Measurements from ENCODE around the gene CFAP46. TPM values are rescaled to one million over a fixed set of nuclear protein-coding genes. Genes with fewer than 3 reads are reported as not detected.

CFAP46 gene
- total and polyA plus RNA-seq, 2 donors: 0.09 to 0.34 TPM

DNA sequence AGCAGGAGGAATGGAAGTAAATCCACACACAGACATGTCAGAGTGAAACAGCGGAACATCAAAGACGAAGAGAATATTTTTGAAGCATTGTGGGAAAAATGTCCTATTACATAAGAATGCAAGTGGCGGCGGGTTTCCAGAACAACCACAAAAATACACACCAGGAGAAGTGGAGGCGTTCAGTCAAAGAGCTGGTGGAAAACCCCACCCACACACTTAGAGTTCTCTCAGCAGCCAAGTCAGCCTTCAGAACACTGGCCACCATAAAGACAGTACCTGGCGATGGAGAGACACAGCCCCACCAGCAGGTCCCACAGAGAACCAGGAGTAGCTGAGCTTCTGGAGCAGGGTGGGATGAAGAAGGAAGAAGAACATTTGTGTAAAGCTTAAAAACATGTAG, 180.1 kb downstream of the CFAP46 start:
- H3K4me1 ChIP-seq (ENCODE audit: control insufficient read depth in 2 of 2, insufficient read depth in 2 of 2, low read length in 2 of 2): no peaks in the 10 kb centered on the region
- no peaks in the 10 kb centered on the region for H3K27me3 ChIP-seq (ENCODE audit: control insufficient read depth in 2 of 2, insufficient read depth in 1 of 2, low read length in 1 of 2)
- DNase-seq (ENCODE audit: low read depth in 6 of 9, low spot score in 9 of 9): no peak
- WGBS: 92% methylated on average over 6 of the region's 6 CpGs
- H3K27ac ChIP-seq (ENCODE audit: low read depth in 1 of 2, low read length in 1 of 2): no peak overlapping the region
- no peaks in the 10 kb centered on the region for H3K36me3 ChIP-seq (ENCODE audit: control insufficient read depth in 2 of 2, insufficient read depth in 2 of 2, low read length in 1 of 2)
- H3K9me3 ChIP-seq (ENCODE audit: control insufficient read depth in 2 of 2, insufficient read depth in 1 of 2, low read length in 1 of 2): peaks cover 0 to under 1% of the 10 kb centered on the region in 2 donors
- H3K4me3 ChIP-seq (ENCODE audit: low read length in 2 of 2): no peak overlapping the region

DNA sequence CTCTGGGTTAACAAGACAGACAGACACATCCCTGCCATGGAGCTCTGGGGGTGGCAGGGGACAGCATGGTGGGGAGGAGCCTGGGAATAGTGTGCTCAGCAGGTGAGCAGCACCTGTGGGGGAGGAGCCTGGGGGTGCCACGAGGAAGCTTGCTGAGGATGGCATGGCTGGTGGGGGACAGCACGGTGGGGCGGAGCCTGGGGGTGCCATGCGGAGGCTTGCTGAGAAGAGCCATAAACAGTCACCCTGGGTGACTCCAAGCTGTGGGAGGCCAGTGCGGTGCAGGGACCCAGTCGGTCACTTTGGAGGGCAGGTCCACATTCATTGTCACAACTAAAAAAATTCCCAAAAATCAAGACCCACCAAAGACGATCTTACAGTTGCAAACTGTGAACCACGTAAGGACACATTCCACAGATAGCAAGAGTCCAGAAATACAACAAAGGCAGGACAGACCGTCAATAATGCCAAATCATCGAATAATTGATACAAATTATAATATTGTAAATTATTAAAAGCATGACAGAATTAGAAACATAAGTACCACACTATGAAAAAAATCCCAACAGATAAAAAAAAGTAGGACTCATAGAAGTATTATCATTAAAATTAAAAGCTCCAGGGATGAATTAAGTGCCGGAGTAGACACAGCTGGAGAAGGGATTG, 180.8 kb downstream of the CFAP46 start:
- H3K9me3 ChIP-seq (ENCODE audit: control insufficient read depth in 2 of 2, insufficient read depth in 1 of 2, low read length in 1 of 2): no peaks in the 10 kb centered on the region
- H3K4me1 ChIP-seq (ENCODE audit: control insufficient read depth in 2 of 2, insufficient read depth in 2 of 2, low read length in 2 of 2): no peaks in the 10 kb centered on the region
- H3K27me3 ChIP-seq (ENCODE audit: control insufficient read depth in 2 of 2, insufficient read depth in 1 of 2, low read length in 1 of 2): no peaks in the 10 kb centered on the region
- 98% methylated on average over 11 of the region's 11 CpGs for WGBS
- no peak overlapping the region for H3K27ac ChIP-seq (ENCODE audit: low read depth in 1 of 2, low read length in 1 of 2)
- no peak overlapping the region for H3K4me3 ChIP-seq (ENCODE audit: low read length in 2 of 2)
- no peak for DNase-seq (ENCODE audit: low read depth in 6 of 9, low spot score in 9 of 9)
- peaks cover 0 to 2% of the 10 kb centered on the region in 2 donors for H3K36me3 ChIP-seq (ENCODE audit: control insufficient read depth in 2 of 2, insufficient read depth in 2 of 2, low read length in 1 of 2)

DNA sequence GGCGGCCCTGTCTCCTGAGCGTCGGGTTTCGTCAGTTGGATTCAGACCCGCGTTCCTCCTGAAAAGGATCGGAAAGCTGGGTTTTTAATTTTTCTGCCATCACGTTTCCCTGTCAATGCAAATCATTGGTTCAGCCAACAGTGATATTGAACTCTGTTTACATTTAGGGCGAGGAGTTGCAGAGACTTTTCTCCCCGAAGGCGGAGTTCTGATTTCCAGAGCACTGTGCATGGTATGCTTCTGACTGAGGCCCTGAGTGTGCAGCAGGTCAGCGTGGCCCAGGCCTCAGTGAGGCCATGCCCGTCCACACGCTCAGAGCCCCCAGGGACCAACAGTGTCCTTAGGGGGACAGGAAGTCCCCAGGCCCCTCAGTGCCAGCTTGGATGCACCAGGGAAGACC, 183.5 kb downstream of the CFAP46 start:
- Histone ChIP-seq H3K36me3 (ENCODE audit: control insufficient read depth in 2 of 2, insufficient read depth in 2 of 2, low read length in 1 of 2) (peaks cover 4 to 9% of the 10 kb centered on the region in 2 donors), H3K27me3 (ENCODE audit: control insufficient read depth in 2 of 2, insufficient read depth in 1 of 2, low read length in 1 of 2) (no peaks in the 10 kb centered on the region), H3K9me3 (ENCODE audit: control insufficient read depth in 2 of 2, insufficient read depth in 1 of 2, low read length in 1 of 2) (no peaks in the 10 kb centered on the region), H3K27ac (ENCODE audit: low read depth in 1 of 2, low read length in 1 of 2) (no peak overlapping the region), H3K4me3 (ENCODE audit: low read length in 2 of 2) (no peak overlapping the region), H3K4me1 (ENCODE audit: control insufficient read depth in 2 of 2, insufficient read depth in 2 of 2, low read length in 2 of 2) (no peaks in the 10 kb centered on the region)
- WGBS: 97% methylated on average over 14 of the region's 14 CpGs
- DNase-seq (ENCODE audit: low read depth in 6 of 9, low spot score in 9 of 9): no peak

Other genes with a start within 250 kb of the CFAP46 start
- 0.09 TPM for gene NKX6-2, start 156.4 kb downstream of the CFAP46 start, total RNA-seq
- 0.16 TPM for gene NKX6-2, start 156.4 kb downstream of the CFAP46 start, polyA plus RNA-seq
- gene ADGRA1, start 145.4 kb upstream of the CFAP46 start, total RNA-seq: not detected
- 0.02 TPM for gene ADGRA1, start 145.4 kb upstream of the CFAP46 start, polyA plus RNA-seq
- gene KNDC1, start 217.6 kb upstream of the CFAP46 start, total RNA-seq: 0.19 TPM
- gene KNDC1, start 217.6 kb upstream of the CFAP46 start, polyA plus RNA-seq: 0.02 TPM